ENCODE measurements around the gene L1CAM. TPM values are rescaled to one million over a fixed set of nuclear protein-coding genes. Genes with fewer than 3 reads are reported as not detected.

L1CAM gene
- total and polyA plus RNA-seq, 4 donors = 0.28 to 0.59 (median 0.39) TPM; not detected in 1

DNA sequence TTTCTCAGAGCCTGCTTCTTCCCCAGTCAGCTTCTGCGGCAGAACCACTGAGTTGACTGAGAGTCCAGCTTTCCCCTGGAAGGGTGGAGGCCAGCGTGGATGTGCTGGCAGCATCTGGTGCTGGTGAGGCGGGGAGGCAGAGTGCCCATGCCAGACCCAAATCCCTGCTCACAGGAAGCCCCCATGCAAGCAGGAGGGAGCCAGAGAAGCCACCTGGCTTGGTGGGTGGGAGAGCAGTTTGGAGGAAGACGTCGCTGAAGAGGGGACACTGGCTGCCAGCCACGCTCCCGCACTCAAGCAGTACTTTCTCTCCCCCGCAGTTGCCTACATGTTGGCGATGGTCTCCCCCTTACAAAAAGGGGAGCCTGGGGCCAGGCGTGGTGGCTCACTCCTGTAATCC is 61.6 kb downstream of the L1CAM start (continued):
- TF ChIP-seq, protein P1, sequence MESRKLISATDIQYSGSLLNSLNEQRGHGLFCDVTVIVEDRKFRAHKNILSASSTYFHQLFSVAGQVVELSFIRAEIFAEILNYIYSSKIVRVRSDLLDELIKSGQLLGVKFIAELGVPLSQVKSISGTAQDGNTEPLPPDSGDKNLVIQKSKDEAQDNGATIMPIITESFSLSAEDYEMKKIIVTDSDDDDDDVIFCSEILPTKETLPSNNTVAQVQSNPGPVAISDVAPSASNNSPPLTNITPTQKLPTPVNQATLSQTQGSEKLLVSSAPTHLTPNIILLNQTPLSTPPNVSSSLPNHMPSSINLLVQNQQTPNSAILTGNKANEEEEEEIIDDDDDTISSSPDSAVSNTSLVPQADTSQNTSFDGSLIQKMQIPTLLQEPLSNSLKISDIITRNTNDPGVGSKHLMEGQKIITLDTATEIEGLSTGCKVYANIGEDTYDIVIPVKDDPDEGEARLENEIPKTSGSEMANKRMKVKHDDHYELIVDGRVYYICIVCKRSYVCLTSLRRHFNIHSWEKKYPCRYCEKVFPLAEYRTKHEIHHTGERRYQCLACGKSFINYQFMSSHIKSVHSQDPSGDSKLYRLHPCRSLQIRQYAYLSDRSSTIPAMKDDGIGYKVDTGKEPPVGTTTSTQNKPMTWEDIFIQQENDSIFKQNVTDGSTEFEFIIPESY (IDR thresholded peaks at IDR 0.05) = no peak
- TF ChIP-seq TAF1 (conservative IDR thresholded peaks at IDR 0.05) = no peak
- TF ChIP-seq FOXA2 (IDR thresholded peaks at IDR 0.05) = no peak
- no peak for TF ChIP-seq YY1 (IDR thresholded peaks at IDR 0.05)

DNA sequence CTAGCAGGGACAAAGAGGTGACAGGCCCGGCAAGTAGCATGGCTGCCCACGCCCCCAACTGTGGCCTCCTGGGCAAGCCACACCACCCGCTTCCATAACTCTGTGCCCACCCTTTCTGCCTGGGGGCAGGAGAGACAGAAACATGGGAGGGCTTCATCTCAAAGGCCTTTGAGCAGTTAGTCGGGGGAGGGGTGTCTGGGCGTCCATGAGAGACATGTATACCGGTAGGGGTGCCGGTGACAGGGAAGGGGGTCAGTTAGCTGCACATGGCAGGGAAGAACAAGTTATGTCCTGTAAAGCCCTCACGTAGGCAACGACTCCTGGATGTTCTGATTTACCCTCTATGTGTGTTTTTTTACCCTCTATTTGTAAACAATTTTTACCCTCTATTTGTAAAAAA is 64.9 kb downstream of the L1CAM start:
- no peaks in the 10 kb centered on the region for H3K36me3 ChIP-seq (ENCODE audit: control insufficient read depth in 4 of 4, insufficient read depth in 3 of 4, low read depth in 1 of 4, low read length in 3 of 4)
- no peak overlapping the region for H3K4me3 ChIP-seq (ENCODE audit: low read depth in 1 of 3, low read length in 3 of 3)
- H3K27ac ChIP-seq (ENCODE audit: low read depth in 1 of 2, low read length in 2 of 2) = no peak overlapping the region
- H3K27me3 ChIP-seq (ENCODE audit: control insufficient read depth in 4 of 4, insufficient read depth in 4 of 4, low read length in 3 of 4) = peaks cover 0 to 4% (median 2%) of the 10 kb centered on the region in 4 donors
- TF ChIP-seq FOXA2 (IDR thresholded peaks at IDR 0.05) = no peak
- no peak for TF ChIP-seq RAD21 (IDR thresholded peaks at IDR 0.05)
- no peak for TF ChIP-seq HNF4A (conservative IDR thresholded peaks at IDR 0.05)
- TF ChIP-seq HNF4G (IDR thresholded peaks at IDR 0.05) = no peak
- no peak for TF ChIP-seq GABPA (IDR thresholded peaks at IDR 0.05 in 1 of 2, conservative IDR thresholded peaks at IDR 0.05 in 1 of 2)
- TF ChIP-seq, protein P1 (IDR thresholded peaks at IDR 0.05) = no peak
- TF ChIP-seq TAF1 (conservative IDR thresholded peaks at IDR 0.05) = no peak
- no peak for TF ChIP-seq JUND (IDR thresholded peaks at IDR 0.05)
- TF ChIP-seq, protein P2, sequence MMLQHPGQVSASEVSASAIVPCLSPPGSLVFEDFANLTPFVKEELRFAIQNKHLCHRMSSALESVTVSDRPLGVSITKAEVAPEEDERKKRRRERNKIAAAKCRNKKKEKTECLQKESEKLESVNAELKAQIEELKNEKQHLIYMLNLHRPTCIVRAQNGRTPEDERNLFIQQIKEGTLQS (IDR thresholded peaks at IDR 0.05) = no peak
- TF ChIP-seq, protein P3, sequence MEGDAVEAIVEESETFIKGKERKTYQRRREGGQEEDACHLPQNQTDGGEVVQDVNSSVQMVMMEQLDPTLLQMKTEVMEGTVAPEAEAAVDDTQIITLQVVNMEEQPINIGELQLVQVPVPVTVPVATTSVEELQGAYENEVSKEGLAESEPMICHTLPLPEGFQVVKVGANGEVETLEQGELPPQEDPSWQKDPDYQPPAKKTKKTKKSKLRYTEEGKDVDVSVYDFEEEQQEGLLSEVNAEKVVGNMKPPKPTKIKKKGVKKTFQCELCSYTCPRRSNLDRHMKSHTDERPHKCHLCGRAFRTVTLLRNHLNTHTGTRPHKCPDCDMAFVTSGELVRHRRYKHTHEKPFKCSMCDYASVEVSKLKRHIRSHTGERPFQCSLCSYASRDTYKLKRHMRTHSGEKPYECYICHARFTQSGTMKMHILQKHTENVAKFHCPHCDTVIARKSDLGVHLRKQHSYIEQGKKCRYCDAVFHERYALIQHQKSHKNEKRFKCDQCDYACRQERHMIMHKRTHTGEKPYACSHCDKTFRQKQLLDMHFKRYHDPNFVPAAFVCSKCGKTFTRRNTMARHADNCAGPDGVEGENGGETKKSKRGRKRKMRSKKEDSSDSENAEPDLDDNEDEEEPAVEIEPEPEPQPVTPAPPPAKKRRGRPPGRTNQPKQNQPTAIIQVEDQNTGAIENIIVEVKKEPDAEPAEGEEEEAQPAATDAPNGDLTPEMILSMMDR (IDR thresholded peaks at IDR 0.05; ENCODE audit: low read depth, low read length, missing input control) = no peak
- no peak for TF ChIP-seq NR2F2 (IDR thresholded peaks at IDR 0.05)
- no peak for TF ChIP-seq FOXA1 (IDR thresholded peaks at IDR 0.05)
- no peak for TF ChIP-seq SP1 (IDR thresholded peaks at IDR 0.05)
- TF ChIP-seq, protein P4, sequence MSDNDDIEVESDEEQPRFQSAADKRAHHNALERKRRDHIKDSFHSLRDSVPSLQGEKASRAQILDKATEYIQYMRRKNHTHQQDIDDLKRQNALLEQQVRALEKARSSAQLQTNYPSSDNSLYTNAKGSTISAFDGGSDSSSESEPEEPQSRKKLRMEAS (IDR thresholded peaks at IDR 0.05) = no peak
- TF ChIP-seq YY1 (IDR thresholded peaks at IDR 0.05) = no peak
- no peak for TF ChIP-seq RXRA (IDR thresholded peaks at IDR 0.05)
- TF ChIP-seq EGR1 (IDR thresholded peaks at IDR 0.05; ENCODE audit: low read depth in 2 of 2) = no peak
- TF ChIP-seq, protein P5, sequence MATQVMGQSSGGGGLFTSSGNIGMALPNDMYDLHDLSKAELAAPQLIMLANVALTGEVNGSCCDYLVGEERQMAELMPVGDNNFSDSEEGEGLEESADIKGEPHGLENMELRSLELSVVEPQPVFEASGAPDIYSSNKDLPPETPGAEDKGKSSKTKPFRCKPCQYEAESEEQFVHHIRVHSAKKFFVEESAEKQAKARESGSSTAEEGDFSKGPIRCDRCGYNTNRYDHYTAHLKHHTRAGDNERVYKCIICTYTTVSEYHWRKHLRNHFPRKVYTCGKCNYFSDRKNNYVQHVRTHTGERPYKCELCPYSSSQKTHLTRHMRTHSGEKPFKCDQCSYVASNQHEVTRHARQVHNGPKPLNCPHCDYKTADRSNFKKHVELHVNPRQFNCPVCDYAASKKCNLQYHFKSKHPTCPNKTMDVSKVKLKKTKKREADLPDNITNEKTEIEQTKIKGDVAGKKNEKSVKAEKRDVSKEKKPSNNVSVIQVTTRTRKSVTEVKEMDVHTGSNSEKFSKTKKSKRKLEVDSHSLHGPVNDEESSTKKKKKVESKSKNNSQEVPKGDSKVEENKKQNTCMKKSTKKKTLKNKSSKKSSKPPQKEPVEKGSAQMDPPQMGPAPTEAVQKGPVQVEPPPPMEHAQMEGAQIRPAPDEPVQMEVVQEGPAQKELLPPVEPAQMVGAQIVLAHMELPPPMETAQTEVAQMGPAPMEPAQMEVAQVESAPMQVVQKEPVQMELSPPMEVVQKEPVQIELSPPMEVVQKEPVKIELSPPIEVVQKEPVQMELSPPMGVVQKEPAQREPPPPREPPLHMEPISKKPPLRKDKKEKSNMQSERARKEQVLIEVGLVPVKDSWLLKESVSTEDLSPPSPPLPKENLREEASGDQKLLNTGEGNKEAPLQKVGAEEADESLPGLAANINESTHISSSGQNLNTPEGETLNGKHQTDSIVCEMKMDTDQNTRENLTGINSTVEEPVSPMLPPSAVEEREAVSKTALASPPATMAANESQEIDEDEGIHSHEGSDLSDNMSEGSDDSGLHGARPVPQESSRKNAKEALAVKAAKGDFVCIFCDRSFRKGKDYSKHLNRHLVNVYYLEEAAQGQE (IDR thresholded peaks at IDR 0.05) = no peak
- 77% methylated on average over 9 of the region's 9 CpGs for WGBS
- H3K9ac ChIP-seq (ENCODE audit: low read depth in 1 of 2, low read length in 2 of 2) = no peak overlapping the region
- H3K4me1 ChIP-seq (ENCODE audit: control insufficient read depth in 4 of 4, insufficient read depth in 4 of 4, low read length in 3 of 4) = peaks cover 0 to 2% (median 1%) of the 10 kb centered on the region in 4 donors
- no peaks in the 10 kb centered on the region for H3K9me3 ChIP-seq (ENCODE audit: control insufficient read depth in 4 of 4, low read length in 3 of 4)
- DNase-seq (ENCODE audit: low spot score) = no peak
